Progenitor cell of endocrine pancreas (in vitro differentiated cells): Measurements from ENCODE around the gene RNF152. TPM values are rescaled to one million over a fixed set of nuclear protein-coding genes. Genes with fewer than 3 reads are reported as not detected.

Experiments used
- DNase-seq: peaks from one replicate; pipeline ENCODE4 v3.0.0; 2021; ENCODE audit warnings: low spot score; ENCODE audit not compliant: unreplicated experiment
- H3K27ac Mint-ChIP-seq: 2 replicates; pipeline ENCODE4 v1.8.0; 2021; ENCODE audit warnings: mild to moderate bottlenecking, moderate library complexity, mixed read lengths
- H3K27me3 Mint-ChIP-seq: 2 replicates; pipeline ENCODE4 v1.8.0; 2021; ENCODE audit warnings: mixed read lengths
- H3K36me3 Mint-ChIP-seq: 2 replicates; pipeline ENCODE4 v1.8.0; 2022; ENCODE audit warnings: mixed read lengths; ENCODE audit not compliant: insufficient read depth
- H3K4me1 Mint-ChIP-seq: 2 replicates; pipeline ENCODE4 v1.8.0; 2021; ENCODE audit warnings: low read depth, mixed read lengths
- H3K4me3 Mint-ChIP-seq: 2 replicates; pipeline ENCODE4 v1.8.0; 2021; ENCODE audit warnings: low read depth, mild to moderate bottlenecking, moderate library complexity, mixed read lengths
- H3K9me3 Mint-ChIP-seq: 2 replicates; pipeline ENCODE4 v1.8.0; 2021; ENCODE audit warnings: low read depth, mixed read lengths
- total RNA-seq: library from RNA; stranded (reverse); gene quantifications from 2 replicates; pipeline ENCODE4 v1.2.1, GENCODE V29; 2021
- TF ChIP-seq, protein P1 (sequence below): fragments of 200-600 bp; sonication (generic); IDR thresholded peaks from one replicate; pipeline ENCODE4 v1.5.0; 2021; ENCODE audit warnings: antibody characterized with exemption, mild to moderate bottlenecking; ENCODE audit not compliant: unreplicated experiment

RNF152 gene
- total RNA-seq, 1 donor from 2014 or later = 32.0 TPM

DNA sequence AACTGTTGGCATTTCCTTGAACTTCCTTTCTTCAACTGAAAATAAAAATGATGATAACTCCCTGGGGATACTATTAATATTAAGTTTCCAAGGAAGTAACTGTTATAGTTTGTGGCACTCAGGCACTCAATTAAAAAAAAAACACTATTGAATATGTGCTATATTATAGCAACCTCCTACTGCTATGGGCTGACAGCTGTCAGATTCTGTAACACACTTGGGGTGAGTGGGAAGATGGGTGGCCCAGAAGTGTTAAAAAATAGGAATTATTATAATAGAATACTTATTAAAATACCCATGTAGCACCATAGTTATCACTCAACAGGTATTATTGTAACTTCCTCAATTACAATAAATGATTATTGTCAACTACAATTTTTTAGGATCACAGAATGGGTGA is 130.9 kb downstream of the RNF152 start:
- no peaks in the 10 kb centered on the region for H3K36me3 Mint-ChIP-seq
- no peak for DNase-seq
- H3K27ac Mint-ChIP-seq = no peak overlapping the region
- no peaks in the 10 kb centered on the region for H3K27me3 Mint-ChIP-seq
- peaks cover 4% of the 10 kb centered on the region for H3K9me3 Mint-ChIP-seq
- H3K4me1 Mint-ChIP-seq = peaks cover 15% of the 10 kb centered on the region
- no peak overlapping the region for H3K4me3 Mint-ChIP-seq
- TF ChIP-seq, protein P1, sequence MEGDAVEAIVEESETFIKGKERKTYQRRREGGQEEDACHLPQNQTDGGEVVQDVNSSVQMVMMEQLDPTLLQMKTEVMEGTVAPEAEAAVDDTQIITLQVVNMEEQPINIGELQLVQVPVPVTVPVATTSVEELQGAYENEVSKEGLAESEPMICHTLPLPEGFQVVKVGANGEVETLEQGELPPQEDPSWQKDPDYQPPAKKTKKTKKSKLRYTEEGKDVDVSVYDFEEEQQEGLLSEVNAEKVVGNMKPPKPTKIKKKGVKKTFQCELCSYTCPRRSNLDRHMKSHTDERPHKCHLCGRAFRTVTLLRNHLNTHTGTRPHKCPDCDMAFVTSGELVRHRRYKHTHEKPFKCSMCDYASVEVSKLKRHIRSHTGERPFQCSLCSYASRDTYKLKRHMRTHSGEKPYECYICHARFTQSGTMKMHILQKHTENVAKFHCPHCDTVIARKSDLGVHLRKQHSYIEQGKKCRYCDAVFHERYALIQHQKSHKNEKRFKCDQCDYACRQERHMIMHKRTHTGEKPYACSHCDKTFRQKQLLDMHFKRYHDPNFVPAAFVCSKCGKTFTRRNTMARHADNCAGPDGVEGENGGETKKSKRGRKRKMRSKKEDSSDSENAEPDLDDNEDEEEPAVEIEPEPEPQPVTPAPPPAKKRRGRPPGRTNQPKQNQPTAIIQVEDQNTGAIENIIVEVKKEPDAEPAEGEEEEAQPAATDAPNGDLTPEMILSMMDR = no peak
